Natural killer cell (primary cell): ENCODE results near the gene KEAP1. TPM values are rescaled to one million over a fixed set of nuclear protein-coding genes. Genes with fewer than 3 reads are reported as not detected.

Experiments
- ATAC-seq, 3 donors: fragments of 150-1000 bp in 2 of 3; fragments of 200-7000 bp in 1 of 3; cut with Tn5 transposase; 1 replicate in 1 of 3; 2 replicates in 2 of 3; pipeline ENCODE4 v1.10.0; 2021; ENCODE audit warnings: mild to moderate bottlenecking in 2 of 3, moderate library complexity in 2 of 3
- DNase-seq, 2 donors: peaks; one replicate each; pipeline versions ENCODE4 v3.0.0 to v3.0.0-alpha.2; 2013 to 2021; ENCODE audit warnings: mixed read lengths in 1 of 2
- H3K27ac ChIP-seq: one replicate; pipeline ENCODE4 v1.5.1; 2013; ENCODE audit warnings: mild to moderate bottlenecking, low read length
- H3K27me3 ChIP-seq: one replicate; pipeline ENCODE4 v1.6.1; 2013; ENCODE audit warnings: low read length; ENCODE audit not compliant: control insufficient read depth, insufficient read depth
- H3K36me3 ChIP-seq: one replicate; pipeline ENCODE4 v1.6.1; 2013; ENCODE audit warnings: low read length; ENCODE audit not compliant: control insufficient read depth, insufficient read depth
- H3K4me1 ChIP-seq: one replicate; pipeline ENCODE4 v1.6.1; 2013; ENCODE audit warnings: low read length; ENCODE audit not compliant: control insufficient read depth, insufficient read depth
- H3K4me3 ChIP-seq: one replicate; pipeline ENCODE4 v1.5.1; 2013; ENCODE audit warnings: low read length
- H3K9me3 ChIP-seq: one replicate; pipeline ENCODE4 v1.6.1; 2013; ENCODE audit warnings: low read length; ENCODE audit not compliant: control insufficient read depth, insufficient read depth
- H3K27ac Mint-ChIP-seq, 2 donors: one replicate each; pipeline ENCODE4 v1.8.0; 2022; ENCODE audit warnings: mild to moderate bottlenecking in 2 of 2, mixed read lengths in 2 of 2, moderate library complexity in 1 of 2
- H3K27me3 Mint-ChIP-seq, 2 donors: one replicate each; pipeline ENCODE4 v1.8.0; 2022; ENCODE audit warnings: low read depth in 2 of 2, mixed read lengths in 2 of 2
- H3K36me3 Mint-ChIP-seq: one replicate; pipeline ENCODE4 v1.8.0; 2022; ENCODE audit warnings: mixed read lengths
- H3K4me1 Mint-ChIP-seq, 2 donors: one replicate each; pipeline ENCODE4 v1.8.0; 2022; ENCODE audit warnings: mixed read lengths in 2 of 2
- H3K4me3 Mint-ChIP-seq: one replicate; pipeline ENCODE4 v1.8.0; 2022; ENCODE audit warnings: mild to moderate bottlenecking, moderate library complexity, mixed read lengths
- H3K9me3 Mint-ChIP-seq, 2 donors: one replicate each; pipeline ENCODE4 v1.8.0; 2022; ENCODE audit warnings: mixed read lengths in 2 of 2
- CTCF ChIP-seq: fragments of 200-600 bp; IDR thresholded peaks from one replicate; pipeline ENCODE4 v1.8.0; 2022; ENCODE audit warnings: antibody characterized with exemption
- WGBS: methylation state at CpG from one replicate; pipeline ENCODE4 v1.1.7; 2013; ENCODE audit warnings: missing lambda C conversion rate; ENCODE audit not compliant: insufficient coverage; 5-methylcytosine and 5-hydroxymethylcytosine counted together
- intact Hi-C: fragments of 100-400 bp; cut with micrococcal nuclease; formaldehyde crosslinking; loops from one replicate; pipeline ENCODE4 v1.14.2; 2022
- total RNA-seq, 4 donors: library from RNA; stranded (reverse); fragments of 120-200 nt in 1 of 4; gene quantifications; one replicate each; pipeline versions ENCODE4 v1.2.3 to v1.2.4, GENCODE V29; 2013 to 2022

The KEAP1 gene
- total RNA-seq, 3 donors from 2014 or later (not counting 1 experiment from before 2014, with no cell fraction given): 28.1 to 39.4 (median 34.6) TPM

GRCh38 chr19:10525636-10526035, 22.5 kb upstream of the KEAP1 start:
- Mint-ChIP-seq H3K9me3 (no peaks in the 10 kb centered on the region), H3K4me3 (peak overlapping the region; percentile 28), H3K27ac (peak overlapping the region in 1 of 2 donors; percentile 49), H3K27me3 (no peaks in the 10 kb centered on the region), H3K4me1 (peaks cover 17 to 21% of the 10 kb centered on the region in 2 donors), H3K36me3 (no peaks in the 10 kb centered on the region)
- ATAC-seq (no peak), DNase-seq (no peak)
- Histone ChIP-seq H3K4me3 (no peak overlapping the region), H3K27ac (no peak overlapping the region), H3K36me3 (no peaks in the 10 kb centered on the region), H3K27me3 (no peaks in the 10 kb centered on the region), H3K4me1 (peaks cover 40% of the 10 kb centered on the region), H3K9me3 (no peaks in the 10 kb centered on the region)
- no peak for TF ChIP-seq CTCF
- 91% methylated on average over 6 of the region's 7 CpGs for WGBS
- intact Hi-C loops: no loop called here

GRCh38 chr19:10523135-10523636, 20.0 kb upstream of the KEAP1 start:
- H3K27me3 ChIP-seq: no peaks in the 10 kb centered on the region
- DNase-seq (peak; percentile 57 to 82), ATAC-seq (peak; percentile 65 to 88 (median 80))
- Mint-ChIP-seq H3K27ac (peak overlapping the region; percentile 86 to 91), H3K4me3 (peak overlapping the region; percentile 76), H3K36me3 (no peaks in the 10 kb centered on the region), H3K4me1 (peaks cover 41 to 42% of the 10 kb centered on the region in 2 donors), H3K27me3 (no peaks in the 10 kb centered on the region), H3K9me3 (no peaks in the 10 kb centered on the region)
- 36% methylated on average over 1 of the region's 3 CpGs for WGBS
- TF ChIP-seq CTCF: no peak
- H3K4me3 ChIP-seq: no peak overlapping the region
- intact Hi-C loops: loop anchor here (1.0 to 2.0 kb wide), 4 partner anchors 21 to 274 kb away; partner anchors contain the start of gene KRI1
- H3K4me1 ChIP-seq: peaks cover 65% of the 10 kb centered on the region
- no peaks in the 10 kb centered on the region for H3K9me3 ChIP-seq
- H3K36me3 ChIP-seq: no peaks in the 10 kb centered on the region
- H3K27ac ChIP-seq: peak overlapping the region; percentile 92

GRCh38 chr19:10521461-10522171, 18.5 kb upstream of the KEAP1 start:
- H3K27ac Mint-ChIP-seq: peak overlapping the region; percentile 86 to 91
- peaks cover 45 to 46% of the 10 kb centered on the region in 2 donors for H3K4me1 Mint-ChIP-seq
- no peak for ATAC-seq
- TF ChIP-seq CTCF: no peak
- WGBS: 61% methylated on average over 13 of the region's 13 CpGs
- peak overlapping the region; percentile 76 for H3K4me3 Mint-ChIP-seq
- Histone ChIP-seq H3K27me3 (peaks cover 2% of the 10 kb centered on the region), H3K36me3 (no peaks in the 10 kb centered on the region), H3K4me3 (no peak overlapping the region), H3K4me1 (peaks cover 73% of the 10 kb centered on the region), H3K9me3 (no peaks in the 10 kb centered on the region), H3K27ac (peak overlapping the region; percentile 46)
- no peaks in the 10 kb centered on the region for H3K9me3 Mint-ChIP-seq
- H3K27me3 Mint-ChIP-seq: peaks cover 0 to 3% of the 10 kb centered on the region in 2 donors
- DNase-seq: peak in 1 of 2 donors; percentile 32
- intact Hi-C loops: loop anchor here (2.0 kb wide), 1 partner anchor 105 kb away; no protein-coding TSS in a partner anchor
- peaks cover 4% of the 10 kb centered on the region for H3K36me3 Mint-ChIP-seq
